ENCODE measurements around the gene MYBPC2. TPM values are rescaled to one million over a fixed set of nuclear protein-coding genes. Genes with fewer than 3 reads are reported as not detected.

Gene MYBPC2
- total RNA-seq, 1 donor from 2014 or later: not detected

DNA sequence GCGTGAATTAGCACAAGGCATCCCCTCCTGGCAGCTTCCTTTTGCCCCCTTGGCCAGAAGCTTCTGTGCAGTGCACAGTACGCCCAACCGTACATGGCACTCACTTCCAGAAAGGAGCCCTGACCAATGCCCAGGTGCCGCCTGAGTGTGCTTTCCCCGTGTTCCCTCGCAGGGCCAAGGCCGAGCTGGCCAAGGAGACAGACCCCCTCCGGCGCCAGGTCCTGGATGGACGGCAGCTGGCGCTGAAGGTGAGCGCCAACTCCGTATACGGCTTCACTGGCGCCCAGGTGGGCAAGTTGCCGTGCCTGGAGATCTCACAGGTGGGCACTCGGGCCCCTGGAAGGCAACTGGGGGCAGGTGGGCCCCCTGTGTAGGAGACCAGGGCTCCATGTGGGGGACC, 23.3 kb upstream of the MYBPC2 start:
- DNase-seq (ENCODE audit: low read depth, low spot score): no peak

DNA sequence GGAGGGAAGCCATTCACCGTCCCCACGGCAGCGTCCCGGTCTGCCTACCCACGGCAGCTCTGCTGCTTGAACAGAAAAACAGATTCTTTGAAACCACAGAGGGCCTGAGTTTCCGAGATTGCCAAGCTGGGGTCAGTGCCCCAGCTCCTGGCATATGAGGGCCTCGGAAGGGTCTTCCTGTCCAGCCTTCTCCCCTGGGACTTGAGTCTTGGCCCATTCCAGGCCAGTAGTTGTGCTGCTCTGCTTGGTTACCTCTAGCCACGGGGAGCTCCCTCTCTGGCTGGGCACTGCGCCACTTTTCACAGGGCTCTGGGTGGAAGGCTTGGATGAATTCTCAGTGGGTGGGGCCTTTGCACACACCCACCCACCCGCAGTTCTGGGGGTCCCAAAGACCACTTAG, 22.6 kb upstream of the MYBPC2 start:
- no peak for DNase-seq (ENCODE audit: low read depth, low spot score)

GRCh38 chr19:50412419-50412818, 20.3 kb upstream of the MYBPC2 start:
- no peak for DNase-seq (ENCODE audit: low read depth, low spot score)

DNA sequence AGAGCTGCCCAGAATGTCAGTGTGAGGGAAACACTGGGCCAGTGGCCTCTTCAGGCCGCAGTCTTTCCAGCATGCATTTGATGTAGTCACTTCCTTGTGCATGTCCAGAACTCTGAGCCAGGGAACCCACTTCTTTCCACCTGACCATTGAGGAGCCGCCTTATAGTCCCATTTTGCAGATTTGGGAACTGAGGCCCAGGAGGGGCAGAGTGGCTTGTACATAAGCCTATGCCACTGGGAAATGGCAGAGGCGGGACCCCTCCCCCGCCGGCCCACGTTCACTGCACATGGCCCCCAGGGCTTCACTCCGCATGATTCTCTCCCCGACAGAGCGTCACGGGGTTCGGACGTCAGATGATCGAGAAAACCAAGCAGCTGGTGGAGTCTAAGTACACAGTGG, 19.6 kb upstream of the MYBPC2 start:
- no peak for DNase-seq (ENCODE audit: low read depth, low spot score)

DNA sequence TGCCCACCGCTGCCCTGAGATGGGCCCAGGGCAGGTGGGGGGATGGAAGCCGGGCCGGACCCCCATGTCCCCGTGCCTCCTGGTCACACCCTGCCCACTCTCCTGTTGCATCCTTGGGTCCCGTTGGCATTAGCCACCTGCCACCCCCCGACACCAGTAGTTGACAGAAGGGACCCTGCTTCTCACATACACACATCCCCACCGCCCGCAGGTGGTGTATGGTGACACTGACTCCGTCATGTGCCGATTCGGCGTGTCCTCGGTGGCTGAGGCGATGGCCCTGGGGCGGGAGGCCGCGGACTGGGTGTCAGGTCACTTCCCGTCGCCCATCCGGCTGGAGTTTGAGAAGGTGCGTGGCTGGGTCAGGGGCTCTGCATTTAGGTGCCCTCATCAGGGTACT, 19.2 kb upstream of the MYBPC2 start:
- DNase-seq (ENCODE audit: low read depth, low spot score): no peak

DNA sequence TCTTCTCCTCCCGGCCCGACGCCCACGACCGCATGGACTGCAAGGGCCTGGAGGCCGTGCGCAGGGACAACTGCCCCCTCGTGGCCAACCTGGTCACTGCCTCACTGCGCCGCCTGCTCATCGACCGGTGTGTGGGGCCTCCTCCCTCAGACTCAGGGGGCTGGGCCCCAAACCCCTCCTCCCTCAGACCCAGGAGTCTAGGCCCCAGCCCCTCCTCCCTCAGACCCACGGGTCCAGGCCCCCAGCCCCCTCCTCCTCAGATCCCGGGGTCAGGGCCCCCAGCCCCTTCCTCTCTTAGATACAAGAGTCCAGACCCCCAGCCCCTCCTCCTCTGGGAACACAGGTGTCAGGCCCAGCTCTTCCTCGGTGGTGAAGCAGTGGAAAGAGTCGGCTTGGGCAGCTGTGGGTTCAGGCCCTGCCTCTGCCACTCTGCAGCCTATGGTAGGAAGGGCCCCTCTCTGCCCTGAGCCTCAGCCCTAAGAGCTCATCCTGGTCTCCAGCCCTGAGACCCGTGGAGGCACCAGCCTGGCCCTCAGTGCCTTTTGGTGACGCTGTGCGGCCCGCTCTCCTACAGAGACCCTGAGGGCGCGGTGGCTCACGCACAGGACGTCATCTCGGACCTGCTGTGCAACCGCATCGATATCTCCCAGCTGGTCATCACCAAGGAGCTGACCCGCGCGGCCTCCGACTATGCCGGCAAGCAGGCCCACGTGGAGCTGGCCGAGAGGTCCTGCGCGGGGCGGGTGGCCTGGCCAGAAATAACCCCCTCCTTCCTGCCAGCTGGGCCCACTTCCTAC, 17.6 kb upstream of the MYBPC2 start:
- peak; percentile 7 for DNase-seq (ENCODE audit: low read depth, low spot score)

- no peak for DNase-seq (ENCODE audit: low read depth, low spot score)
Measured at GRCh38 chr19:50415661-50416033, 17.0 kb upstream of the MYBPC2 start.

GRCh38 chr19:50416034-50416977, 16.4 kb upstream of the MYBPC2 start:
- no peak for DNase-seq (ENCODE audit: low read depth, low spot score)

GRCh38 chr19:50417111-50418081, 15.3 kb upstream of the MYBPC2 start:
- DNase-seq (ENCODE audit: low read depth, low spot score): no peak

DNA sequence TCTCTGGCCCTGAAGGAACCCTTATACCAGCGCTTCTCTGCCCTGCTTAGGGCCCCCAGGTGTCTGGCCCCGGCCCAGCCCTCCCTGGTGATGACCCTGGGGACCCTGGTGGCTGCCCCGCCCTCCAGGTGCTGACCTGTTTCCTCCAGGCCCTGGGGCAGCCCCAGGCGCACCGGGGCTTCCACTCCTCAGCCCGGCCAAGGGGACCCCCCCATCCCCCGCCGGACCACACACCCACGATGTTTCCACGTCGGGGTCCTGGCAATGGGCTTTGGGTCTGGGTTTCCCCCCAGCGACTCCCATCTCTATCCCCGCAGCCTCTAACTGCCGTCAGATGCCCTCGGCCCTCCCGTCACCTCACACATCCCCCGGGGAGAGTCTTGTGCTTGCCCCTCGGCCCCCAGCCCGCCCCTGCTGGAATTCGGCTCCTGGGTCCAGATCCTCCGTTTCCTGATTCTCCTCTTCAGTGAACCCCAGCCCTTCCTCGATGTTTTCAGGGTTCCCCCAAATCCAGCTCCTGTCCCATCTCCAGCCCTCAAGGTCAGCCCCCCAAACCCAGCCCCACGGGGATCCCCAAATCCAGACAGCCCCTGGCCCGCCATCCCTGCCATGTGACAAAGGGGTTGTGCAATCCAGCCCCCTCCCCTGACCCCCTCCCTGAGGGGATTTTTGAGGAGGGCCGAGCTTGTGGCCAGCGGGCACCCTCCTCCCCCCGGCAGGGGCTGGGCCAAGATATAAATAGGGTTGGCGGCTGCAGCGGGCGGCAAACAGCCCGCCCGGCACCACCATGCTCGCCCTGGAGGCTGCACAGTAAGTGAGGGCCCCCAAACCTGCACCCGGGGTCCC, 14.3 kb upstream of the MYBPC2 start, which contains the start of gene SPIB:
TSS of gene SPIB (plus strand) at position 763 of the 846 bp plus-strand sequence. CDS start at position 788, 25 bp downstream.
- no peak for DNase-seq (ENCODE audit: low read depth, low spot score)

DNA sequence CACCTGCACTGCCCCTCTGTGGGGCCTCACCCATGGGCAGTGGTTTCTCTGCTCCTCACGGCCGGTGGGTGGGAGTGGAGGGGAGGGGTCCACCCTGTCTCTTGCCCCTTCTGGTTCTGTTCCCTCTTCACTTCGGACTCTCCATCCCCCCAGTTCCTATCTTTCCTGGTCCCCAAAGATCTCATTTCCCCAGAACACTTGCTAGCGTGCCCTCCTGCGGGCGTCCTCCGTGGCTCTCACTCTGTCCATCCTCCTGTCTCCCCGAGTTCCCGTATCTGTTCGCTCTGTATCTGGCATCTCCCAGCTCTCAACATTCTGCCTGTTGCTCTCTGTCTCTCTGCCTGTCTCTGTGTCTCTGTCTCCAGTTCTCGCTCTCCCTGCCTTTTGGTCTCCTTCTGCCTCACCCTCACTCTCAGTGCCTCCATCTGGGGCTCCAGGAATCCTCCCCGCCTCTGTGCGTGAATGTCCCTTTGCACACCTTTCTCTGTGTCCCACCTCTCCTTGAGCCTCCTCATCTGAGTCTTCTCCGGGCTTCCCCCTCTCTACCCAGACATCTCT, 13.6 kb upstream of the MYBPC2 start:
- no peak for DNase-seq (ENCODE audit: low read depth, low spot score)

GRCh38 chr19:50419580-50420035, 13.1 kb upstream of the MYBPC2 start:
- DNase-seq (ENCODE audit: low read depth, low spot score): no peak

- DNase-seq (ENCODE audit: low read depth, low spot score): no peak
Measured at GRCh38 chr19:50420127-50420526, 12.6 kb upstream of the MYBPC2 start.

- DNase-seq (ENCODE audit: low read depth, low spot score): no peak
Measured at GRCh38 chr19:50420808-50421207, 11.9 kb upstream of the MYBPC2 start.

GRCh38 chr19:50422397-50423278, 10.1 kb upstream of the MYBPC2 start:
- no peak for DNase-seq (ENCODE audit: low read depth, low spot score)

DNA sequence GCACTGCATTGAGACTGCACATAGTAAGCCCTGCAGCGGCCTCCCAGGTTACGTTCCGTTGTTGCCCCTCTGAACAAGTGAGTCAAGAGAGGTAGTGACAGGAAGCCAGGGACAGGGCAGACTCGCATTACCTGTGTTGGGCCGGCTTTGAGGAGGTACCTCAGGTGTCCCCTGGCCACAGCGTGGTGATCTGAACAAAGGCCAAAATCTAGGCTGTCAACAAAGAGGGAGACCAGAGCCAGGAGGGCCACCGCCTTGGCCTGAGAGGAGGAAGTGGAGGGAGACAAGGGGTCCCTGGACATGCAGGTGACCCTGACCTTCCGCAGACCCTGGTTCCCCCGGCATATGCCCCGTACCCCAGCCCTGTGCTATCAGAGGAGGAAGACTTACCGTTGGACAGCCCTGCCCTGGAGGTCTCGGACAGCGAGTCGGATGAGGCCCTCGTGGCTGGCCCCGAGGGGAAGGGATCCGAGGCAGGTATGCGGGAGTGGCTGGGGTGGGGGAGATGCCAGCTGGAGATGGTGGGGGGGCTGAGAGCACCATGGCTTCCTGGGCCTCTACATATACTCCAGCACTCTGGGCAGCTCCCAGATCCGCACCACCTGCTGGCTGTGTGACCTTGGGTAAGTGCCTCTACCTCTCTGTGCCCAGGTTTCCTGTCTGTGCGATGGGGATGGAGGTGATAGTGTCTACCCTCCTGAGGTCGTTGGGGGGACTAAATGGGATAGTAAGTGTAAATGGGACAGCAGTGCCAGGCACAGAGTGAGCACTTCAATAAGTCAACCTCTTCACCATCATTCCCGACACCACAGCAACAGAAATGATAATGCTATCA, 9.2 kb upstream of the MYBPC2 start:
- DNase-seq (ENCODE audit: low read depth, low spot score): no peak

DNA sequence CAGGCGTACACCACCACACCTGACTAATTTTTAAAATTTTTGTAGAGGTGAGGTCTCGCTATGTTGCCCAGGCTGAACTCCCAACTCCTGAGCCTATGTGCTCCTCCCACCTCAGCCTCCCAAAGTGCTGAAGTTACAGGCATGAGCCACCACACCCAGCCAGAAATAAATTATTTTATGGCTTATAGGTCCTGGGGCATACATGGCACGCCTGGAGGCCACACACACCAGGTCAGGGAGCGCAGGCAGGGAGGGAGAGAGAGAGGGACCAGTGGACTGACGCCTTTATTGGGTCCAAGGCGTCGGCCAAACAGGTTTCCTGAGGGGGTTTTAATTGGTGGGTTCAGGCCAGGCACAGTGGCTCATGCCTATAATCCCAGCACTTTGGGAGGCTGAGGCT, 7.1 kb upstream of the MYBPC2 start:
- no peak for DNase-seq (ENCODE audit: low read depth, low spot score)

Data from pulmonary artery endothelial cell (primary cell).